Smooth muscle cell (in vitro differentiated cells): ENCODE data around the gene NOP10. TPM values are rescaled to one million over a fixed set of nuclear protein-coding genes. Genes with fewer than 3 reads are reported as not detected.

Experiments used
- DNase-seq: peaks from one replicate; lab custom pipeline; 2025; ENCODE audit not compliant: unreplicated experiment; lab: John Stamatoyannopoulos, UW
- H2AFZ ChIP-seq: fragments of 200-600 bp; sonication (generic); 2 replicates; pipeline ENCODE4 v1.6.0; 2016; ENCODE audit warnings: antibody characterized with exemption, low read depth, mild to moderate bottlenecking
- H3F3A ChIP-seq: fragments of 200-600 bp; sonication (generic); 2 replicates; pipeline ENCODE4 v1.6.0; 2017; ENCODE audit warnings: antibody characterized with exemption, low read depth
- H3K27ac ChIP-seq: fragments of 200-600 bp; sonication (generic); 2 replicates; pipeline ENCODE4 v1.5.1; 2016; ENCODE audit warnings: low read depth, mild to moderate bottlenecking
- H3K27me3 ChIP-seq: fragments of 200-600 bp; sonication (generic); 2 replicates; pipeline ENCODE4 v1.6.1; 2016; ENCODE audit warnings: low read depth, mild to moderate bottlenecking
- H3K36me3 ChIP-seq: fragments of 200-600 bp; sonication (generic); 2 replicates; pipeline ENCODE4 v1.5.1; 2016; ENCODE audit warnings: low read depth
- H3K4me1 ChIP-seq: fragments of 200-600 bp; sonication (generic); 2 replicates; pipeline ENCODE4 v1.5.1; 2016; ENCODE audit warnings: low read depth
- H3K4me2 ChIP-seq: fragments of 200-600 bp; sonication (generic); 2 replicates; pipeline ENCODE4 v1.6.0; 2016; ENCODE audit warnings: mild to moderate bottlenecking
- H3K4me3 ChIP-seq: fragments of 200-600 bp; sonication (generic); 2 replicates; pipeline ENCODE4 v1.5.1; 2016; ENCODE audit warnings: mild to moderate bottlenecking
- H3K79me2 ChIP-seq: fragments of 200-600 bp; sonication (generic); 2 replicates; pipeline ENCODE4 v1.6.0; 2016; ENCODE audit warnings: low read depth, mild to moderate bottlenecking
- H3K9ac ChIP-seq: fragments of 200-600 bp; sonication (generic); 2 replicates; pipeline ENCODE4 v1.6.0; 2016; ENCODE audit warnings: low read depth
- H3K9me3 ChIP-seq: fragments of 200-600 bp; sonication (generic); replicated peaks from 2 replicates; pipeline ENCODE4 v1.5.1; 2016; ENCODE audit warnings: low read depth
- H4K20me1 ChIP-seq: fragments of 200-600 bp; sonication (generic); 2 replicates; pipeline ENCODE4 v1.6.0; 2016; ENCODE audit warnings: low read depth
- CTCF ChIP-seq: fragments of 200-600 bp; sonication (generic); IDR thresholded peaks from 2 replicates; pipeline ENCODE4 v1.5.1; 2017; ENCODE audit warnings: borderline replicate concordance, mild to moderate bottlenecking, antibody characterized with exemption; ENCODE audit not compliant: insufficient read depth, poor library complexity, severe bottlenecking
- WGBS: methylation state at CpG from one replicate; pipeline ENCODE4 v1.1.7; 2016; ENCODE audit warnings: low lambda C conversion rate; 5-methylcytosine and 5-hydroxymethylcytosine counted together
- polyA plus RNA-seq: library from polyadenylated mRNA; unstranded; fragments of >200 nt; fragmentation: Nextera tagmentation; extraction: Ambion mirVana; gene quantifications from 2 replicates; pipeline ENCODE4 v1.2.1, GENCODE V29; 2016
- total RNA-seq: library from RNA; depleted of rRNA; stranded (reverse); fragments of >200 nt; gene quantifications from 2 replicates; pipeline ENCODE4 v1.2.3, GENCODE V29; 2014

Gene NOP10
- total and polyA plus RNA-seq, 2 experiments from 2014 or later = 305 to 306 TPM

GRCh38 chr15:34358367-34358766 lies 15.4 kb upstream of the NOP10 start:
- H3K36me3 ChIP-seq = no peaks in the 10 kb centered on the region
- TF ChIP-seq CTCF = no peak
- DNase-seq = no peak
- no peaks in the 10 kb centered on the region for H3K27me3 ChIP-seq
- no peak overlapping the region for H3K4me2 ChIP-seq
- 83% methylated on average over 3 of the region's 3 CpGs for WGBS
- H2AFZ ChIP-seq = no peak overlapping the region
- H3K9ac ChIP-seq = no peak overlapping the region
- H3K9me3 ChIP-seq = no peaks in the 10 kb centered on the region
- no peaks in the 10 kb centered on the region for H3K4me1 ChIP-seq
- H3K79me2 ChIP-seq = no peaks in the 10 kb centered on the region
- no peak overlapping the region for H3K27ac ChIP-seq
- no peaks in the 10 kb centered on the region for H4K20me1 ChIP-seq
- H3K4me3 ChIP-seq = no peak overlapping the region
- no peaks in the 10 kb centered on the region for H3F3A ChIP-seq

- no peak for DNase-seq
- no peak overlapping the region for H2AFZ ChIP-seq
- no peak overlapping the region for H3K9ac ChIP-seq
- TF ChIP-seq CTCF = no peak
- no peaks in the 10 kb centered on the region for H3K9me3 ChIP-seq
- H3K27ac ChIP-seq = no peak overlapping the region
- no peaks in the 10 kb centered on the region for H3K4me1 ChIP-seq
- H3K27me3 ChIP-seq = no peaks in the 10 kb centered on the region
- H3K79me2 ChIP-seq = no peaks in the 10 kb centered on the region
- no peaks in the 10 kb centered on the region for H3K36me3 ChIP-seq
- H4K20me1 ChIP-seq = no peaks in the 10 kb centered on the region
- WGBS = 95% methylated on average over 1 of the region's 1 CpG
- H3K4me3 ChIP-seq = no peak overlapping the region
- no peaks in the 10 kb centered on the region for H3F3A ChIP-seq
- H3K4me2 ChIP-seq = no peak overlapping the region
Observed at GRCh38 chr15:34357653-34358052, 14.7 kb upstream of the NOP10 start.

GRCh38 chr15:34355241-34355640 lies 12.3 kb upstream of the NOP10 start:
- no peaks in the 10 kb centered on the region for H3K9me3 ChIP-seq
- no peaks in the 10 kb centered on the region for H4K20me1 ChIP-seq
- H3K36me3 ChIP-seq = no peaks in the 10 kb centered on the region
- H3K9ac ChIP-seq = no peak overlapping the region
- H2AFZ ChIP-seq = no peak overlapping the region
- no peaks in the 10 kb centered on the region for H3F3A ChIP-seq
- no peak overlapping the region for H3K4me3 ChIP-seq
- no peaks in the 10 kb centered on the region for H3K79me2 ChIP-seq
- no peak for DNase-seq
- H3K4me2 ChIP-seq = no peak overlapping the region
- H3K27me3 ChIP-seq = no peaks in the 10 kb centered on the region
- no peak overlapping the region for H3K27ac ChIP-seq
- H3K4me1 ChIP-seq = no peaks in the 10 kb centered on the region
- TF ChIP-seq CTCF = no peak
- WGBS = 93% methylated on average over 9 of the region's 9 CpGs

GRCh38 chr15:34354286-34354685 lies 11.3 kb upstream of the NOP10 start:
- Histone ChIP-seq H3K9me3 (no peaks in the 10 kb centered on the region), H3K4me2 (no peak overlapping the region), H3F3A (no peaks in the 10 kb centered on the region), H3K36me3 (no peaks in the 10 kb centered on the region), H3K4me1 (no peaks in the 10 kb centered on the region), H3K27me3 (no peaks in the 10 kb centered on the region), H3K9ac (no peak overlapping the region), H3K79me2 (no peaks in the 10 kb centered on the region), H4K20me1 (no peaks in the 10 kb centered on the region), H3K27ac (no peak overlapping the region), H3K4me3 (no peak overlapping the region), H2AFZ (no peak overlapping the region)
- no peak for DNase-seq
- no peak for TF ChIP-seq CTCF
- WGBS = 97% methylated on average over 7 of the region's 7 CpGs
